ENCODE data around the gene TMTC2.

The TMTC2 gene

GRCh38 chr12:82708061-82708879, 21.6 kb downstream of the TMTC2 start:
- no peak for TF ChIP-seq NFIC (IDR thresholded peaks at IDR 0.05)
- TF ChIP-seq CEBPB (IDR thresholded peaks at IDR 0.05), result no peak
- no peak for TF ChIP-seq EGR1 (IDR thresholded peaks at IDR 0.05)
- no peak for TF ChIP-seq FOXM1 (IDR thresholded peaks at IDR 0.05; ENCODE audit: borderline replicate concordance, low read depth)
- no peak for TF ChIP-seq TAF1 (IDR thresholded peaks at IDR 0.05; ENCODE audit: low read depth)
- no peak for TF ChIP-seq TEAD4 (IDR thresholded peaks at IDR 0.05)
- no peak for TF ChIP-seq ZBTB7A (IDR thresholded peaks at IDR 0.05; ENCODE audit: low read depth)
- TF ChIP-seq TCF12 (IDR thresholded peaks at IDR 0.05; ENCODE audit: low read depth), result no peak
- no peak for TF ChIP-seq RAD21 (IDR thresholded peaks at IDR 0.05; ENCODE audit: low read depth)
- no peak for TF ChIP-seq EP300 (IDR thresholded peaks at IDR 0.05; ENCODE audit: borderline replicate concordance)
- TF ChIP-seq REST (IDR thresholded peaks at IDR 0.05; ENCODE audit: low read depth), result no peak
- no peak for TF ChIP-seq YY1 (IDR thresholded peaks at IDR 0.05; ENCODE audit: low read depth)
- no peak for TF ChIP-seq USF1 (IDR thresholded peaks at IDR 0.05)
- no peak for TF ChIP-seq MAX (IDR thresholded peaks at IDR 0.05)

- TF ChIP-seq FOXM1 (IDR thresholded peaks at IDR 0.05; ENCODE audit: borderline replicate concordance, low read depth), result no peak
- no peak for TF ChIP-seq ZBTB7A (IDR thresholded peaks at IDR 0.05; ENCODE audit: low read depth)
- no peak for TF ChIP-seq TCF12 (IDR thresholded peaks at IDR 0.05; ENCODE audit: low read depth)
- TF ChIP-seq EGR1 (IDR thresholded peaks at IDR 0.05), result no peak
- no peak for TF ChIP-seq CEBPB (IDR thresholded peaks at IDR 0.05)
- TF ChIP-seq RAD21 (IDR thresholded peaks at IDR 0.05; ENCODE audit: low read depth), result no peak
- no peak for TF ChIP-seq TAF1 (IDR thresholded peaks at IDR 0.05; ENCODE audit: low read depth)
- TF ChIP-seq MAX (IDR thresholded peaks at IDR 0.05), result no peak
- TF ChIP-seq NFIC (IDR thresholded peaks at IDR 0.05), result no peak
- no peak for TF ChIP-seq TEAD4 (IDR thresholded peaks at IDR 0.05)
- no peak for TF ChIP-seq CREB1 (IDR thresholded peaks at IDR 0.05; ENCODE audit: low read depth)
- no peak for TF ChIP-seq USF1 (IDR thresholded peaks at IDR 0.05)
- no peak for TF ChIP-seq YY1 (IDR thresholded peaks at IDR 0.05; ENCODE audit: low read depth)
- TF ChIP-seq EP300 (IDR thresholded peaks at IDR 0.05; ENCODE audit: borderline replicate concordance), result no peak
- no peak for TF ChIP-seq REST (IDR thresholded peaks at IDR 0.05; ENCODE audit: low read depth)
Observed at GRCh38 chr12:82709794-82710355, 23.2 kb downstream of the TMTC2 start.

- TF ChIP-seq RAD21 (IDR thresholded peaks at IDR 0.05; ENCODE audit: low read depth), result no peak
- TF ChIP-seq TAF1 (IDR thresholded peaks at IDR 0.05; ENCODE audit: low read depth), result no peak
- TF ChIP-seq NFIC (IDR thresholded peaks at IDR 0.05), result no peak
- no peak for TF ChIP-seq REST (IDR thresholded peaks at IDR 0.05; ENCODE audit: low read depth)
- no peak for TF ChIP-seq EGR1 (IDR thresholded peaks at IDR 0.05)
- no peak for TF ChIP-seq MAX (IDR thresholded peaks at IDR 0.05)
- TF ChIP-seq CEBPB (IDR thresholded peaks at IDR 0.05), result no peak
- TF ChIP-seq FOXM1 (IDR thresholded peaks at IDR 0.05; ENCODE audit: borderline replicate concordance, low read depth), result no peak
- TF ChIP-seq TEAD4 (IDR thresholded peaks at IDR 0.05), result no peak
- TF ChIP-seq YY1 (IDR thresholded peaks at IDR 0.05; ENCODE audit: low read depth), result no peak
- no peak for TF ChIP-seq TCF12 (IDR thresholded peaks at IDR 0.05; ENCODE audit: low read depth)
- TF ChIP-seq CREB1 (IDR thresholded peaks at IDR 0.05; ENCODE audit: low read depth), result no peak
- no peak for TF ChIP-seq ZBTB7A (IDR thresholded peaks at IDR 0.05; ENCODE audit: low read depth)
- TF ChIP-seq EP300 (IDR thresholded peaks at IDR 0.05; ENCODE audit: borderline replicate concordance), result no peak
- TF ChIP-seq USF1 (IDR thresholded peaks at IDR 0.05), result no peak
Observed at GRCh38 chr12:82710741-82711140, 24.0 kb downstream of the TMTC2 start.
